HUES48 (cell line): ENCODE data around the gene HSPB7.

Experiments used
- H3K27ac ChIP-seq: one replicate; pipeline ENCODE4 v1.7.0; 2013; ENCODE audit warnings: low read depth, low read length, inconsistent platforms
- H3K27me3 ChIP-seq: 2 replicates; pipeline ENCODE4 v1.6.1; 2013; ENCODE audit warnings: mild to moderate bottlenecking, low read length; ENCODE audit not compliant: control insufficient read depth, insufficient read depth
- H3K36me3 ChIP-seq: 2 replicates; pipeline ENCODE4 v1.6.1; 2013; ENCODE audit warnings: low read length; ENCODE audit not compliant: control insufficient read depth, insufficient read depth
- H3K4me1 ChIP-seq: 2 replicates; pipeline ENCODE4 v1.6.1; 2013; ENCODE audit warnings: mild to moderate bottlenecking, low read length; ENCODE audit not compliant: control insufficient read depth, insufficient read depth
- H3K4me3 ChIP-seq: 2 replicates; pipeline ENCODE4 v1.5.1; 2013; ENCODE audit warnings: mild to moderate bottlenecking, low read depth, low read length
- H3K9ac ChIP-seq: 2 replicates; pipeline ENCODE4 v1.6.1; 2013; ENCODE audit warnings: mild to moderate bottlenecking, low read depth, low read length, moderate library complexity
- H3K9me3 ChIP-seq: 2 replicates; pipeline ENCODE4 v1.6.1; 2013; ENCODE audit warnings: low read length; ENCODE audit not compliant: control insufficient read depth, insufficient read depth

Gene HSPB7

GRCh38 chr1:15973772-15974171, 44.1 kb downstream of the HSPB7 start:
- no peak overlapping the region for H3K9ac ChIP-seq
- no peak overlapping the region for H3K4me3 ChIP-seq
- no peaks in the 10 kb centered on the region for H3K27me3 ChIP-seq
- H3K27ac ChIP-seq, result no peak overlapping the region
- H3K36me3 ChIP-seq, result peaks cover 17% of the 10 kb centered on the region
- peaks cover 7% of the 10 kb centered on the region for H3K4me1 ChIP-seq
- peaks cover 5% of the 10 kb centered on the region for H3K9me3 ChIP-seq

- Histone ChIP-seq H3K27ac (no peak overlapping the region), H3K36me3 (peaks cover 20% of the 10 kb centered on the region), H3K27me3 (no peaks in the 10 kb centered on the region), H3K4me3 (no peak overlapping the region), H3K9ac (no peak overlapping the region), H3K4me1 (peaks cover 7% of the 10 kb centered on the region), H3K9me3 (peaks cover 5% of the 10 kb centered on the region)
Observed at GRCh38 chr1:15972409-15972808, 45.4 kb downstream of the HSPB7 start.

GRCh38 chr1:15970911-15971310, 46.9 kb downstream of the HSPB7 start:
- peaks cover 5% of the 10 kb centered on the region for H3K9me3 ChIP-seq
- peaks cover 4% of the 10 kb centered on the region for H3K4me1 ChIP-seq
- H3K27me3 ChIP-seq, result no peaks in the 10 kb centered on the region
- H3K36me3 ChIP-seq, result peaks cover 20% of the 10 kb centered on the region
- no peak overlapping the region for H3K9ac ChIP-seq
- H3K4me3 ChIP-seq, result no peak overlapping the region
- no peak overlapping the region for H3K27ac ChIP-seq

- Histone ChIP-seq H3K36me3 (peaks cover 20% of the 10 kb centered on the region), H3K9me3 (peaks cover 5% of the 10 kb centered on the region), H3K4me1 (no peaks in the 10 kb centered on the region), H3K27ac (no peak overlapping the region), H3K9ac (no peak overlapping the region), H3K4me3 (no peak overlapping the region), H3K27me3 (no peaks in the 10 kb centered on the region)
Observed at GRCh38 chr1:15969321-15969880, 48.4 kb downstream of the HSPB7 start.

GRCh38 chr1:15968172-15968571, 49.7 kb downstream of the HSPB7 start:
- no peak overlapping the region for H3K9ac ChIP-seq
- H3K4me3 ChIP-seq, result no peak overlapping the region
- peaks cover 20% of the 10 kb centered on the region for H3K36me3 ChIP-seq
- H3K27ac ChIP-seq, result no peak overlapping the region
- peaks cover 5% of the 10 kb centered on the region for H3K9me3 ChIP-seq
- H3K4me1 ChIP-seq, result no peaks in the 10 kb centered on the region
- H3K27me3 ChIP-seq, result no peaks in the 10 kb centered on the region

- Histone ChIP-seq H3K36me3 (peaks cover 13% of the 10 kb centered on the region), H3K27me3 (no peaks in the 10 kb centered on the region), H3K4me3 (no peak overlapping the region), H3K9me3 (peaks cover 5% of the 10 kb centered on the region), H3K27ac (no peak overlapping the region), H3K4me1 (no peaks in the 10 kb centered on the region), H3K9ac (no peak overlapping the region)
Observed at GRCh38 chr1:15966956-15967344, 50.9 kb downstream of the HSPB7 start.

GRCh38 chr1:15966081-15966955, 51.5 kb downstream of the HSPB7 start:
- Histone ChIP-seq H3K4me1 (peaks cover 1% of the 10 kb centered on the region), H3K9me3 (peaks cover 5% of the 10 kb centered on the region), H3K9ac (no peak overlapping the region), H3K4me3 (no peak overlapping the region), H3K27me3 (no peaks in the 10 kb centered on the region), H3K36me3 (peaks cover 10% of the 10 kb centered on the region), H3K27ac (no peak overlapping the region)

- peaks cover 4% of the 10 kb centered on the region for H3K4me1 ChIP-seq
- H3K9me3 ChIP-seq, result peaks cover 5% of the 10 kb centered on the region
- peaks cover 10% of the 10 kb centered on the region for H3K36me3 ChIP-seq
- no peak overlapping the region for H3K4me3 ChIP-seq
- no peak overlapping the region for H3K27ac ChIP-seq
- no peaks in the 10 kb centered on the region for H3K27me3 ChIP-seq
- H3K9ac ChIP-seq, result no peak overlapping the region
Observed at GRCh38 chr1:15965228-15965767, 52.5 kb downstream of the HSPB7 start.
